ENCODE measurements around the gene KIF4A.

DNA sequence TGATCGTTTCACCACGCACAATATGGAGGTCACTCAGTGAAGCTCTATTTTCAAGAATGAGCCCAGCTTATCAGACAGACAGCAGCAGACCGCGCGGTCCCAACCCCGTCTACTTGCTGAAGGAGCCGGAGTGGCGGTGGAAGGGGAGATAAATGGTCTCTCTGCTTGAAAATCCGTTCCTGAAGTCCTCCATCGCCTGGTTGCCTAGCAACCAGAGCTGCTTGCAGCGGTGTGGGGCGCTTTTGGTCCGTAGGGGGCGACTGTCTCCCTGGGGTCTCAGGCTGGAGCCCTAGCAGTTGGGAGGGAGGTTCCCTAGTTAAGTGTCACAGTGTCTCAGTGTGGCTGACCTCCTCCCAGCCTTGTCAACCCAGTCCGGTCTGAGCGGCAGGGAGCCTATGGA lies 146.4 kb downstream of the KIF4A start:
- TF ChIP-seq POLR2A (IDR thresholded peaks at IDR 0.05): no peak
- TF ChIP-seq, protein P1, sequence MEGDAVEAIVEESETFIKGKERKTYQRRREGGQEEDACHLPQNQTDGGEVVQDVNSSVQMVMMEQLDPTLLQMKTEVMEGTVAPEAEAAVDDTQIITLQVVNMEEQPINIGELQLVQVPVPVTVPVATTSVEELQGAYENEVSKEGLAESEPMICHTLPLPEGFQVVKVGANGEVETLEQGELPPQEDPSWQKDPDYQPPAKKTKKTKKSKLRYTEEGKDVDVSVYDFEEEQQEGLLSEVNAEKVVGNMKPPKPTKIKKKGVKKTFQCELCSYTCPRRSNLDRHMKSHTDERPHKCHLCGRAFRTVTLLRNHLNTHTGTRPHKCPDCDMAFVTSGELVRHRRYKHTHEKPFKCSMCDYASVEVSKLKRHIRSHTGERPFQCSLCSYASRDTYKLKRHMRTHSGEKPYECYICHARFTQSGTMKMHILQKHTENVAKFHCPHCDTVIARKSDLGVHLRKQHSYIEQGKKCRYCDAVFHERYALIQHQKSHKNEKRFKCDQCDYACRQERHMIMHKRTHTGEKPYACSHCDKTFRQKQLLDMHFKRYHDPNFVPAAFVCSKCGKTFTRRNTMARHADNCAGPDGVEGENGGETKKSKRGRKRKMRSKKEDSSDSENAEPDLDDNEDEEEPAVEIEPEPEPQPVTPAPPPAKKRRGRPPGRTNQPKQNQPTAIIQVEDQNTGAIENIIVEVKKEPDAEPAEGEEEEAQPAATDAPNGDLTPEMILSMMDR (IDR thresholded peaks at IDR 0.05): no peak
